Measurements from ENCODE around the gene ARHGAP9. TPM values are rescaled to one million over a fixed set of nuclear protein-coding genes. Genes with fewer than 3 reads are reported as not detected.

The ARHGAP9 gene
- total and polyA plus RNA-seq, 2 of the 4 experiments (the other 2 are of a cell fraction) = 0.18 to 0.79 TPM

- Histone ChIP-seq H4K91ac (ENCODE audit: insufficient read depth, low read depth, low read length) (no peak overlapping the region), H2AFZ (replicated peaks; ENCODE audit: low read length, poor library complexity) (no peak overlapping the region), H2AK9ac (replicated peaks; ENCODE audit: low read depth, low read length, poor library complexity) (peak overlapping the region; percentile 13), H3K4me1 (ENCODE audit: control insufficient read depth, insufficient read depth, low read length) (0 out of 2 replicates have a peak, but pooled peaks cover under 1% of the 10 kb centered on the region), H2AK5ac (ENCODE audit: low read depth, low read length) (no peak overlapping the region), H4K20me1 (ENCODE audit: insufficient read depth, low read length) (no peaks in the 10 kb centered on the region), H4K5ac (ENCODE audit: low read depth, low read length) (no peak overlapping the region), H3K4me2 (ENCODE audit: low read depth, low read length) (no peak overlapping the region), H3K4ac (ENCODE audit: low read depth, low read length) (no peak overlapping the region), H3K9ac (ENCODE audit: low read depth, low read length) (no peak overlapping the region), H2BK20ac (ENCODE audit: low read depth, low read length) (no peak overlapping the region), H2BK5ac (ENCODE audit: low read depth, low read length, poor library complexity, severe bottlenecking) (no peak overlapping the region), H3K27me3 (ENCODE audit: control insufficient read depth, insufficient read depth, low read length) (peaks cover 42% of the 10 kb centered on the region), H3K36me3 (ENCODE audit: control insufficient read depth, insufficient read depth, low read length) (no peaks in the 10 kb centered on the region), H3K56ac (ENCODE audit: extremely low read depth, insufficient read depth, low read length) (no peak overlapping the region), H3K79me1 (ENCODE audit: low read depth in 1 of 2, low read length in 2 of 2) (no peaks in the 10 kb centered on the region), H3K27ac (ENCODE audit: insufficient read depth, low read length) (no peak overlapping the region), H3K23ac (ENCODE audit: low read depth, low read length) (no peak overlapping the region), H3K4me3 (ENCODE audit: insufficient read depth, low read depth, low read length) (no peak overlapping the region), H4K8ac (ENCODE audit: low read depth in 2 of 2, low read length in 2 of 2) (no peak overlapping the region), H2BK120ac (ENCODE audit: low read depth, low read length) (no peak overlapping the region), H3K9me3 (ENCODE audit: control insufficient read depth, insufficient read depth, low read length) (no peaks in the 10 kb centered on the region; the same call in 1 of the 2 replicates), H3K9me1 (ENCODE audit: insufficient read depth, low read length) (peaks cover 6% of the 10 kb centered on the region; the same call in 1 of the 2 replicates), H2BK15ac (ENCODE audit: low read depth, low read length) (no peak overlapping the region), H3K18ac (ENCODE audit: low read depth, low read length) (no peak overlapping the region), H3K14ac (replicated peaks; ENCODE audit: low read depth, low read length) (no peak overlapping the region)
- intact Hi-C loops (cut with micrococcal nuclease) = no loop called here
- dilution Hi-C loops (cut with HindIII; ENCODE audit: low sequenced_read_pairs, unreplicated experiment) = no loop called here
- DNase-seq (no peak), ATAC-seq (ENCODE audit: low read depth) (no peak)
- TF ChIP-seq CTCF (conservative IDR thresholded peaks at IDR 0.05; ENCODE audit: low read depth, low read length) = no peak
- TF ChIP-seq RFX5 (IDR thresholded peaks at IDR 0.05; ENCODE audit: low read depth, low read length) = no peak
- in situ Hi-C loops (cut with MboI; ENCODE audit: low sequenced_read_pairs) = no loop called here
- CTCF ChIA-PET = interaction anchor here (0.6 kb wide), 1 partner anchor 12 kb away, joined by 3 read pairs; no protein-coding TSS in a partner anchor
- POLR2A ChIA-PET (ENCODE audit: unreplicated experiment) = no interaction called here
- no TSS peak for BruUV-seq (replicated peaks)
- 97% methylated on average over 5 of the region's 14 CpGs; no CpG with 5 or more reads in 1 of the 2 experiments for WGBS, 2 experiments (ENCODE audit: extremely low coverage in 2 of 2, insufficient read length in 1 of 2)
Measured at GRCh38 chr12:57470286-57470969, 9.2 kb downstream of the ARHGAP9 start.
